Activated CD4-positive, alpha-beta T cell treated with anti-CD3 and anti-CD28 coated beads, Interleukin-2, amount 50 U/mL, for 16 hours (primary cell): ENCODE measurements around the gene TBX10.
"Not testable (repeated sequence)": the region's sequence is repeated elsewhere in the genome, so short reads cannot be mapped to it uniquely, and the experiment has no call there.

Source experiments
- DNase-seq: peaks from one replicate; pipeline ENCODE4 v3.0.0-alpha.2; 2020

The TBX10 gene

GRCh38 chr11:67630228-67630942 lies 9.2 kb downstream of the TBX10 start:
- DNase-seq, result peak; percentile 97

- DNase-seq, result peak; percentile 93
These were observed 10.0 kb downstream of the TBX10 start, which contains the start of gene NUDT8 for GRCh38 chr11:67629386-67630227. TSS of gene NUDT8 (minus strand) at chr11:67629937. CDS start at chr11:67629911, 26 bp downstream.

DNA sequence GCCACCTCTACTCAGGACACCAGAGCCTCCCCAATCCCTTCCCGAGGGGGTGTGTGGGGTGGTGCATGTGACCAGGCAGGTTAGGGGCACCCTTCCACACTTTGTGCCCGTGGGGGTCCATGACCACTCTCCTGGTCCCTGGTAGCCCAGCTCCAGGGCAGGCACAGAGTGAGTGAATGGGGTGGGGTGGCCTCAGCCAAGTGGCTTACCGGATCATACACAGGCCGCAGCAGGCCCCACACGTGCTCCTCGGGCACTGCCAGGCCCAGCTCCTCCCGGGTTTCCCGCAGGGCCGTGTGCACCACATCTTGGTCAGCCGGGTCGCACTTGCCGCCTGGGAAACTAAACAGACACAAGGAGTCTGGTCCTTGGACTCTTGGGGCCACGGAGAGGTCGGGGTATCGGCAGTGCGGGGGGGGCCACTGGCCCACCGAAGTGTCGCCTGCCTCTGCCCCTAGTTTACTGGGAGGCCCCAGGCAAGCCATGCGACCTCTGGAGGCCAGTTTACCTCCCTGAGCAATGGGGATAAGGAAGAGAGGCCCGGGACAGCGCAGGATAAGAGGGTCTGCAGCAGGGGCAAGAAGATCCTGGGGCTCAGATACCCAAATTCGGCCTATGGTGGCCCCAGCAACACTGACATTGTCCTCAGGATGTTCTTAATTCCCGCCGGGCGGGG lies 10.7 kb downstream of the TBX10 start:
- no peak for DNase-seq

DNA sequence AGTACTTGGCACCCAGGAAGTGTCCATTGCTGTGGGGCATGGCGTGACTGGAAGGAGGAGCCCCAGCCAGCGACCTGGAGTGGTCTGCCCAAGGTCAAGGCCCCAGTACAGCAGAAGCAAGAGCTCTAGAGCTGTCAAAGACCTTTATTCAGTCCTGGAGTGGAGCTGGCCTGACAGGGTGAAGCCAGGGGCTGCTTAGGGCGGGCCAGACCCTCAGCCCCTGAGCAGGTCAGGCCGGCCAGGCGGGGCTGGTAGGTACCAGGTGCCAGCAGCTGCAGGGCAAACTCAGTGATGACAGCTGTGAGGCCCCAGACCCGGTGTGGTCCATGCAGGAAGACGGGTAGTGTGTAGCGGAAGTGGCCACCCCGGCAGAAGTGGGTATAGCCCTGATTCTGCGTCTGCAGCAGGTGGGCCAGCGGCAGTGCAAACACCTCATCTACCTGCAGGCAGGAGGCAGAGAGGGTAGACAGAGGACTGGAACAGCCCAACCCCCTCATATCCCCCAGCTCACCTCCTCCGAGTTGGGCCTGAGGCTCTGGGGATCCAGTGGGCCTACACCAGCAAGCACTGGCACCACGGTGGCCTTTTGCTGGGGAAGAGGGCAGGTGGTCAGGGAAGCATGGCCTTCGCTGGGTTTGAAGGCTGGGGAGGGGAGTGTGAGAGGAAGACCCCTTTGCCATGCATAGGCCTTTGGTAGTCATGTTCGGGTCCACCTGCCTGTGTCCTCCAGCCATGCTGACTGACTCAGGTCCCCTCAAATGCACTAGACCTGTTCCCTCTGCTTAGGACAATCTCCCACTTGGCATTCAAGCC lies 11.5 kb downstream of the TBX10 start:
- DNase-seq, result no peak

- no peak for DNase-seq
These were observed 12.1 kb downstream of the TBX10 start for GRCh38 chr11:67627441-67627811.

GRCh38 chr11:67626970-67627369 lies 12.6 kb downstream of the TBX10 start:
- DNase-seq, result no peak

DNA sequence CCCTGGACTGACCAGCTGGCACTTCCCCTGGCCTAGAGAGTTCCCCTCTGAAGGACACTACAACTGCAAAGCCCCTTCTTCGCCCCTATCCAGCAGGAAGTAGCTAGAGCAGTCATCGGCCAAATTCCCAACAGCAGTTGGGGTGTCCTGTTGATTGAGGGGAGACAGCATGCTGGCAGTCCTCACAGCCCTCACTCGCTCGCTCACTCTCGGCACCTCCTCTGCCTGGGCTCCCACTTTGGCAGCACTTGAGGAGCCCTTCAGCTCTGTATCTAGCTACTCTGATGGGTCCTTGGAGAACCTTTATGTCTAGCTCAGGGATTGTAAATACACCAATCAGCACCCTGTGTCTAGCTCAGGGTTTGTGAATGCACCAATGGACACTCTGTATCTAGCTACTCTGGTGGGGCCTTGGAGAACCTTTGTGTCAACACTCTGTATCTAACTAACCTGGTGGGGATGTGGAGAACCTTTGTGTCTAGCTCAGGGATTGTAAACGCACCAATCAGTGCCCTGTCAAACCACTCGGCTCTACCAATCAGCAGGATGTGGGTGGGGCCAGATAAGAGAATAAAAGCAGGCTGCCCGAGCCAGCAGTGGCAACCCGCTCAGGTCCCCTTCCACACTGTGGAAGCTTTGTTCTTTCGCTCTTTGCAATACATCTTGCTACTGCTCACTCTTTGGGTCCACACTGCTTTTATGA lies 13.3 kb downstream of the TBX10 start:
- DNase-seq, result not testable (repeated sequence)

DNA sequence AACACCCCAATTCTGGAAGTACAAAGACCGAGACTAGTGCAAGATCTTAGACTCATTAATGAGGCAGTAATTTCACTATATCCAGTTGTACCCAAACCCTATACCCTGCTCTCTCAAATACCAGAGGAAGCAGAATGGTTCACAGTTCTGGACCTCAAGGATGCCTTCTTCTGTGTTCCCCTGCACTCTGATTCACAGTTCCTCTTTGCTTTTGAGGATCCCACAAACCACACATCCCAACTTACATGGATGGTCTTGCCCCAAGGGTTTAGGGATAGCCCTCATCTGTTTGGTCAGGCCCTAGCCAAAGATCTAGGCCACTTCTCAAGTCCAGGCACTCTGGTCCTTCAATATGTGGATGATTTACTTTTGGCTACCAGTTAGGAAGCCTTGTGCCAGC lies 15.8 kb downstream of the TBX10 start:
- DNase-seq, result not testable (repeated sequence)

GRCh38 chr11:67622905-67623304 lies 16.7 kb downstream of the TBX10 start:
- DNase-seq, result not testable (repeated sequence)

GRCh38 chr11:67621928-67622327 lies 17.6 kb downstream of the TBX10 start:
- not testable (repeated sequence) for DNase-seq

DNA sequence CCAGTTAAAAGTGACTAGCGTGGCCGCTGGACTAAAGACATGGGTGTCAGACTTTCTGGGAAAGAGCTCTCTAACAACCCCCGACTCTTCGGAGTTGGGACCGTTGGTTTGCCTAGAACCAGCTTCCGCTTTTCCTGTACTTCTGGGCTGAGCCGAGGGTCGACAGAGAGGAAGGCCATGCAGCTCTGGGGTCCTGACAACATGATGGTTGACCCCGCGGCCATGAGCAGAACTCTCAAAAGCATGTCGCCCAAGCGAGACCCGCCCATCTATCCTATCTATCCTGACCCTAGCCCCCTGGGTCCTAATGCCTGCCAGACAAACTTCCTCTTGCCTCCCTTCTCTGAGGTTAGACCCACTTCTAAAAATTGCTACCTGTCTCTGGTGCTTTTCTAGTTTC lies 18.9 kb downstream of the TBX10 start:
- not testable (repeated sequence) for DNase-seq

GRCh38 chr11:67619683-67620618 lies 19.6 kb downstream of the TBX10 start:
- DNase-seq, result not testable (repeated sequence)

DNA sequence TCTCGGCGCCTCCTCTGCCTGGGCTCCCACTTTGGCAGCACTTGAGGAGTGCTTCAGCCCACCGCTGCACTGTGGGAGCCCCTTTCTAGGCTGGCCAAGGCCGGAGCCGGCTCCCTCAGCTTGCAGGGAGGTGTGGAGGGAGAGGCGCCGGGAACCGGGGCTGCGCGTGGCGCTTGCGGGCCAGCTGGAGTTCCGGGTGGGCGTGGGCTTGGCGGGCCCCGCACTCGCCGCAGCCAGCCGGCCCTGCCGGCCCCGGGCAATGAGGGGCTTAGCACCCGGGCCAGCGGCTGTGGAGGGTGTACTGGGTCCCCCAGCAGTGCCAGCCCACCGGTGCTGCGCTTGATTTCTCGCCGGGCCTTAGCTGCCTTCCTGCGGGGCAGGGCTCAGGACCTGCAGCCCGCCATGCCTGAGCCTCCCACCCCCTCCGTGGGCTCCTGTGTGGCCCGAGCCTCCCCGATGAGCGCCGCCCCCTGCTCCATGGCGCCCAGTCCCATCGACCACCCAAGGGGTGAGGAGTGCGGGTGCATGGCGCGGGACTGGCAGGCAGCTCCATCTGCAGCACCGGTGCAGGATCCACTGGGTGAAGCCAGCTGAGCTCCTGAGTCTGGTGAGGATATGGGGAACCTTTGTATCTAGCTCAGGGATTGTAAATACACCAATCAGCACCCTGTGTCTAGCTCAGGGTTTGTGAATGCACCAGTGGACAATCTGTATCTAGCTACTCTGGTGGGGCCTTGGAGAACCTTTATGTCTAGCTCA lies 20.5 kb downstream of the TBX10 start:
- not testable (repeated sequence) for DNase-seq

DNA sequence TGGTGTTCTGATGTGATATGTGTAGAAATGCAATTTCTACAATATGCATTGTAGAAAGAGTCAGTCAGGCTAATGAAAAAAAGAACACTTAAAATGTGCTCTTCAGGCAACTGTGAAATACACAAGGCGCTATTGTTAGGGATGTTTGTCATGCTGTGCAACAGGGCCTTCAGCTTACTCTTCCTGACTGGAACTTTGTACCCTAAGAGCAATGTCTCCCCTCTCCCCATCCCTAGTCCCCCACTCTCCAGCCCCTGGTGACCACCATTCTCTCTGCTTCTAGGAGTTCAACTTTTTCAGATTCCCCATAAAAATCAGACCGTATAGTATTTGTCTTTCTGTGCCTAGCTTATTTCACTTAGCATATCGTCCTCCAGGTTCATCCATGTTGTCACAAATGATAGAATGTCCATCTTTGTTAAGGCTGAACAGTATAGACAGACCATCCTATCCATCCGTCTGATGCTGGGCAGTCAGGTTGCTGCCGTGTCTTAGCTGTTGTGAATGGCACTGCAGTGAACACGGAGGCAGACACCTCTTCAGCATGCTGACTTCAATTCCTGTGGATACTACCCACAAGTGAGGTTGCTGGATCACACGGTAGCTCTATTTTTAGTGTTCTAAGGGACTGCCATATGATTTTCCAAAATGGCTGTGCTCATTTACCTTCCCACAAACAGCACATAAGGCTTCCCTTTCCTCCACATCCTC lies 22.2 kb downstream of the TBX10 start:
- DNase-seq, result no peak

- no peak for DNase-seq
These were observed 22.9 kb downstream of the TBX10 start for GRCh38 chr11:67616431-67617242.

GRCh38 chr11:67615728-67616430 lies 23.7 kb downstream of the TBX10 start:
- DNase-seq, result no peak
